ENCODE data around the gene PRKG1.

The PRKG1 gene

GRCh38 chr10:51121861-51122260 lies 47.6 kb downstream of the PRKG1 start:
- Histone ChIP-seq H3K4me1 (ENCODE audit: control insufficient read depth, insufficient read depth, low read length) (peaks cover 14% of the 10 kb centered on the region), H3K36me3 (ENCODE audit: insufficient read depth, low read length) (no peaks in the 10 kb centered on the region), H3K27me3 (ENCODE audit: control insufficient read depth, insufficient read depth, low read length) (no peaks in the 10 kb centered on the region), H3K9ac (ENCODE audit: low read depth, low read length) (no peak overlapping the region), H3K9me3 (replicated peaks; ENCODE audit: low read length) (no peaks in the 10 kb centered on the region), H3K4me2 (ENCODE audit: low read length) (no peak overlapping the region), H3K4me3 (ENCODE audit: low read length) (no peak overlapping the region)

GRCh38 chr10:51124852-51125251 lies 50.6 kb downstream of the PRKG1 start:
- Histone ChIP-seq H3K4me1 (ENCODE audit: control insufficient read depth, insufficient read depth, low read length) (no peaks in the 10 kb centered on the region), H3K4me2 (ENCODE audit: low read length) (no peak overlapping the region), H3K36me3 (ENCODE audit: insufficient read depth, low read length) (no peaks in the 10 kb centered on the region), H3K9me3 (replicated peaks; ENCODE audit: low read length) (no peaks in the 10 kb centered on the region), H3K4me3 (ENCODE audit: low read length) (no peak overlapping the region), H3K9ac (ENCODE audit: low read depth, low read length) (no peak overlapping the region), H3K27me3 (ENCODE audit: control insufficient read depth, insufficient read depth, low read length) (no peaks in the 10 kb centered on the region)

- H3K4me1 ChIP-seq (ENCODE audit: control insufficient read depth, insufficient read depth, low read length): no peaks in the 10 kb centered on the region
- H3K9me3 ChIP-seq (replicated peaks; ENCODE audit: low read length): no peaks in the 10 kb centered on the region
- H3K27me3 ChIP-seq (ENCODE audit: control insufficient read depth, insufficient read depth, low read length): no peaks in the 10 kb centered on the region
- no peak overlapping the region for H3K4me2 ChIP-seq (ENCODE audit: low read length)
- H3K4me3 ChIP-seq (ENCODE audit: low read length): no peak overlapping the region
- H3K9ac ChIP-seq (ENCODE audit: low read depth, low read length): no peak overlapping the region
- H3K36me3 ChIP-seq (ENCODE audit: insufficient read depth, low read length): no peaks in the 10 kb centered on the region
Observed at GRCh38 chr10:51125518-51125917, 51.2 kb downstream of the PRKG1 start.

- H3K4me1 ChIP-seq (ENCODE audit: control insufficient read depth, insufficient read depth, low read length): no peaks in the 10 kb centered on the region
- H3K36me3 ChIP-seq (ENCODE audit: insufficient read depth, low read length): no peaks in the 10 kb centered on the region
- no peaks in the 10 kb centered on the region for H3K9me3 ChIP-seq (replicated peaks; ENCODE audit: low read length)
- no peak overlapping the region for H3K4me3 ChIP-seq (ENCODE audit: low read length)
- no peaks in the 10 kb centered on the region for H3K27me3 ChIP-seq (ENCODE audit: control insufficient read depth, insufficient read depth, low read length)
- no peak overlapping the region for H3K4me2 ChIP-seq (ENCODE audit: low read length)
- H3K9ac ChIP-seq (ENCODE audit: low read depth, low read length): no peak overlapping the region
Observed at GRCh38 chr10:51129946-51130544, 55.8 kb downstream of the PRKG1 start.

- no peaks in the 10 kb centered on the region for H3K9me3 ChIP-seq (replicated peaks; ENCODE audit: low read length)
- H3K9ac ChIP-seq (ENCODE audit: low read depth, low read length): no peak overlapping the region
- H3K4me1 ChIP-seq (ENCODE audit: control insufficient read depth, insufficient read depth, low read length): peaks cover 5% of the 10 kb centered on the region
- no peaks in the 10 kb centered on the region for H3K36me3 ChIP-seq (ENCODE audit: insufficient read depth, low read length)
- H3K4me2 ChIP-seq (ENCODE audit: low read length): no peak overlapping the region
- H3K27me3 ChIP-seq (ENCODE audit: control insufficient read depth, insufficient read depth, low read length): no peaks in the 10 kb centered on the region
- H3K4me3 ChIP-seq (ENCODE audit: low read length): no peak overlapping the region
Observed at GRCh38 chr10:51137756-51138529, 63.7 kb downstream of the PRKG1 start.

DNA sequence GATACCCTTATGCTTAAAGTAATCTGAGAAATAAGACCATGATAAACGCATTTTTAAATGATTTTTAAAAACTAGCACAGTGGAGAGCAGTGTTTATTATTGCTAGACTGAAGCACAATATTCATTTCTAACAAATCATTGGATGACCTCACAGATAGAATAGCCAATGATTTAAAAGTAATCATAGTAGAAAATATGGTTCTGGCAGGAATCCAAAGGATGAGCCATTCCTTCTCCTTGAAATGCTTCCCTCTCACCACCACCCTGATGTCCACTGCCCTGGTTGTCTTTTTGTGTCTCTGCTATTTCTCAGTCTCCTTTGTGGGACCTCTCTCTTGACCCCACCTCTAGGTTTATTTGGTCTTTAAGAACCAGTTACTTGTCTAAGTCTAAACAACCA lies 64.9 kb downstream of the PRKG1 start:
- Histone ChIP-seq H3K4me3 (ENCODE audit: low read length) (no peak overlapping the region), H3K9ac (ENCODE audit: low read depth, low read length) (no peak overlapping the region), H3K27me3 (ENCODE audit: control insufficient read depth, insufficient read depth, low read length) (no peaks in the 10 kb centered on the region), H3K4me1 (ENCODE audit: control insufficient read depth, insufficient read depth, low read length) (peaks cover 5% of the 10 kb centered on the region), H3K4me2 (ENCODE audit: low read length) (no peak overlapping the region), H3K36me3 (ENCODE audit: insufficient read depth, low read length) (no peaks in the 10 kb centered on the region), H3K9me3 (replicated peaks; ENCODE audit: low read length) (no peaks in the 10 kb centered on the region)

- Histone ChIP-seq H3K27me3 (ENCODE audit: control insufficient read depth, insufficient read depth, low read length) (no peaks in the 10 kb centered on the region), H3K9me3 (replicated peaks; ENCODE audit: low read length) (no peaks in the 10 kb centered on the region), H3K4me3 (ENCODE audit: low read length) (no peak overlapping the region), H3K36me3 (ENCODE audit: insufficient read depth, low read length) (no peaks in the 10 kb centered on the region), H3K4me2 (ENCODE audit: low read length) (no peak overlapping the region), H3K9ac (ENCODE audit: low read depth, low read length) (no peak overlapping the region), H3K4me1 (ENCODE audit: control insufficient read depth, insufficient read depth, low read length) (peaks cover 5% of the 10 kb centered on the region)
Observed at GRCh38 chr10:51141010-51141409, 66.7 kb downstream of the PRKG1 start.

- H3K4me3 ChIP-seq (ENCODE audit: low read length): no peak overlapping the region
- no peaks in the 10 kb centered on the region for H3K36me3 ChIP-seq (ENCODE audit: insufficient read depth, low read length)
- H3K9me3 ChIP-seq (replicated peaks; ENCODE audit: low read length): no peaks in the 10 kb centered on the region
- H3K9ac ChIP-seq (ENCODE audit: low read depth, low read length): no peak overlapping the region
- no peaks in the 10 kb centered on the region for H3K4me1 ChIP-seq (ENCODE audit: control insufficient read depth, insufficient read depth, low read length)
- no peak overlapping the region for H3K4me2 ChIP-seq (ENCODE audit: low read length)
- no peaks in the 10 kb centered on the region for H3K27me3 ChIP-seq (ENCODE audit: control insufficient read depth, insufficient read depth, low read length)
Observed at GRCh38 chr10:51144161-51144781, 70.0 kb downstream of the PRKG1 start.

GRCh38 chr10:51145375-51145774 lies 71.1 kb downstream of the PRKG1 start:
- Histone ChIP-seq H3K36me3 (ENCODE audit: insufficient read depth, low read length) (no peaks in the 10 kb centered on the region), H3K4me1 (ENCODE audit: control insufficient read depth, insufficient read depth, low read length) (no peaks in the 10 kb centered on the region), H3K4me2 (ENCODE audit: low read length) (no peak overlapping the region), H3K27me3 (ENCODE audit: control insufficient read depth, insufficient read depth, low read length) (no peaks in the 10 kb centered on the region), H3K4me3 (ENCODE audit: low read length) (no peak overlapping the region), H3K9me3 (replicated peaks; ENCODE audit: low read length) (no peaks in the 10 kb centered on the region), H3K9ac (ENCODE audit: low read depth, low read length) (no peak overlapping the region)

DNA sequence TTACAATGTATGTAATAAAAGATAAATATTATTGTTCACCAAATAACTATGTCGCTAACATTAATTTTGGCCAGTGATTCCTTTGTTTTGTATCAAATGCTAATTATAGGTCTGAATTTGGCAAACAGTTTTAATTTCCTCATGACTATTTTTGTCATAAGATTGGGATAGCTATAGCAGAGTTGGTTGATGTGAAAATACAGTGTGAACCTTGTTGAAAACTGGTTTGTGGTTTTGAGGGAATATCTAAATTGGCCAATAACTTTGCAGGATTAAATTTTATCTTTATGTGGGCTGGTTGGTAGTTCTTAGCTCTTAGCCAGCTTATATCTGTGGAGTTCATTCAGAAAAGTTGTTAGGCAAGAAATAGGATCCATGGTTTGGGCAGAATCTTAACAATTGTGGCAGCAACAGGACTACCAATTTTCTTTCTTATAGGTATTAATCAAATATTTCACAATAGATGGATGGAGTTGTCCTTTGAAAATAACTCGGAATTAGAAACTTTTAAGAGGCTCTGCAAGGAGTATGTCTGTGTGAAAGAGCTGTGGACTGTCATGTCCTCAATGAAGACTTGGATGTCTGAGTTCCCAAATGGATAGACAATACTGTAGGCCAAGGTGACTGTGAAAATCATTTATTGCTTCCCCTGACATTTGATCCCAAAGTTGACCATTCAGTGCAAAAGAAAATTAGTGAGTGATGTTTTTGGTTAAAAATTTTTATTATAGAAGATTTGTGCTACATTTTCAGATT lies 73.5 kb downstream of the PRKG1 start:
- no peak overlapping the region for H3K4me3 ChIP-seq (ENCODE audit: low read length)
- no peak overlapping the region for H3K4me2 ChIP-seq (ENCODE audit: low read length)
- no peaks in the 10 kb centered on the region for H3K4me1 ChIP-seq (ENCODE audit: control insufficient read depth, insufficient read depth, low read length)
- H3K9ac ChIP-seq (ENCODE audit: low read depth, low read length): no peak overlapping the region
- no peaks in the 10 kb centered on the region for H3K36me3 ChIP-seq (ENCODE audit: insufficient read depth, low read length)
- H3K9me3 ChIP-seq (replicated peaks; ENCODE audit: low read length): no peaks in the 10 kb centered on the region
- H3K27me3 ChIP-seq (ENCODE audit: control insufficient read depth, insufficient read depth, low read length): no peaks in the 10 kb centered on the region

GRCh38 chr10:51156926-51157325 lies 82.6 kb downstream of the PRKG1 start:
- Histone ChIP-seq H3K4me1 (ENCODE audit: control insufficient read depth, insufficient read depth, low read length) (peaks cover 5% of the 10 kb centered on the region), H3K9ac (ENCODE audit: low read depth, low read length) (no peak overlapping the region), H3K4me2 (ENCODE audit: low read length) (no peak overlapping the region), H3K36me3 (ENCODE audit: insufficient read depth, low read length) (no peaks in the 10 kb centered on the region), H3K4me3 (ENCODE audit: low read length) (no peak overlapping the region), H3K9me3 (replicated peaks; ENCODE audit: low read length) (no peaks in the 10 kb centered on the region), H3K27me3 (ENCODE audit: control insufficient read depth, insufficient read depth, low read length) (no peaks in the 10 kb centered on the region)

Data from skeletal muscle satellite cell (primary cell).